Mesothelial cell of epicardium (in vitro differentiated cells): ENCODE data around the gene DUSP8. TPM values are rescaled to one million over a fixed set of nuclear protein-coding genes. Genes with fewer than 3 reads are reported as not detected.

Source experiments
- DNase-seq, 2 experiments: peaks; one replicate each; pipeline ENCODE4 v3.0.0; 2021; ENCODE audit warnings: low spot score in 2 of 2; ENCODE audit not compliant: unreplicated experiment in 2 of 2
- H3K27ac Mint-ChIP-seq: 2 replicates; pipeline ENCODE4 v1.8.0; 2021; ENCODE audit warnings: mixed read lengths
- H3K27me3 Mint-ChIP-seq: 2 replicates; pipeline ENCODE4 v1.8.0; 2021; ENCODE audit warnings: low read depth, mixed read lengths
- H3K36me3 Mint-ChIP-seq: 2 replicates; pipeline ENCODE4 v1.8.0; 2021; ENCODE audit warnings: mixed read lengths
- H3K4me1 Mint-ChIP-seq: 2 replicates; pipeline ENCODE4 v1.8.0; 2021; ENCODE audit warnings: mixed read lengths
- H3K4me3 Mint-ChIP-seq: 2 replicates; pipeline ENCODE4 v1.8.0; 2021; ENCODE audit warnings: mild to moderate bottlenecking, moderate library complexity, mixed read lengths
- H3K9me3 Mint-ChIP-seq: 2 replicates; pipeline ENCODE4 v1.8.0; 2021; ENCODE audit warnings: mixed read lengths
- CTCF ChIP-seq: fragments of 200-600 bp; sonication (generic); IDR thresholded peaks from one replicate; pipeline ENCODE4 v1.5.0; 2021; ENCODE audit warnings: antibody characterized with exemption; ENCODE audit not compliant: unreplicated experiment
- total RNA-seq: library from RNA; stranded (reverse); gene quantifications from 3 replicates; pipeline ENCODE4 v1.2.1, GENCODE V29; 2021

Gene DUSP8
- total RNA-seq, 1 donor from 2014 or later: 9.1 TPM

GRCh38 chr11:1520663-1521267 lies 51.3 kb downstream of the DUSP8 start:
- H3K27me3 Mint-ChIP-seq: no peaks in the 10 kb centered on the region
- no peak for TF ChIP-seq CTCF
- H3K36me3 Mint-ChIP-seq: no peaks in the 10 kb centered on the region
- no peak for DNase-seq
- H3K9me3 Mint-ChIP-seq: no peaks in the 10 kb centered on the region
- no peak overlapping the region for H3K4me3 Mint-ChIP-seq
- H3K27ac Mint-ChIP-seq: no peak overlapping the region
- H3K4me1 Mint-ChIP-seq: peaks cover 5% of the 10 kb centered on the region

GRCh38 chr11:1520209-1520662 lies 51.8 kb downstream of the DUSP8 start:
- Mint-ChIP-seq H3K4me3 (no peak overlapping the region), H3K4me1 (peaks cover 7% of the 10 kb centered on the region), H3K36me3 (no peaks in the 10 kb centered on the region), H3K9me3 (no peaks in the 10 kb centered on the region), H3K27me3 (no peaks in the 10 kb centered on the region), H3K27ac (no peak overlapping the region)
- DNase-seq: no peak
- TF ChIP-seq CTCF: no peak

- no peak overlapping the region for H3K4me3 Mint-ChIP-seq
- DNase-seq: no peak
- no peak for TF ChIP-seq CTCF
- no peaks in the 10 kb centered on the region for H3K27me3 Mint-ChIP-seq
- no peak overlapping the region for H3K27ac Mint-ChIP-seq
- peaks cover 8% of the 10 kb centered on the region for H3K4me1 Mint-ChIP-seq
- no peaks in the 10 kb centered on the region for H3K36me3 Mint-ChIP-seq
- H3K9me3 Mint-ChIP-seq: no peaks in the 10 kb centered on the region
Measured at GRCh38 chr11:1519028-1520010, 52.8 kb downstream of the DUSP8 start.

- no peak overlapping the region for H3K27ac Mint-ChIP-seq
- no peak for DNase-seq
- H3K36me3 Mint-ChIP-seq: no peaks in the 10 kb centered on the region
- peaks cover 8% of the 10 kb centered on the region for H3K4me1 Mint-ChIP-seq
- TF ChIP-seq CTCF: no peak
- H3K9me3 Mint-ChIP-seq: no peaks in the 10 kb centered on the region
- H3K4me3 Mint-ChIP-seq: no peak overlapping the region
- H3K27me3 Mint-ChIP-seq: no peaks in the 10 kb centered on the region
Measured at GRCh38 chr11:1518301-1518700, 53.8 kb downstream of the DUSP8 start.

- no peaks in the 10 kb centered on the region for H3K36me3 Mint-ChIP-seq
- no peak overlapping the region for H3K4me3 Mint-ChIP-seq
- H3K9me3 Mint-ChIP-seq: no peaks in the 10 kb centered on the region
- no peak for DNase-seq
- H3K27me3 Mint-ChIP-seq: no peaks in the 10 kb centered on the region
- no peak overlapping the region for H3K27ac Mint-ChIP-seq
- no peak for TF ChIP-seq CTCF
- H3K4me1 Mint-ChIP-seq: peaks cover 5% of the 10 kb centered on the region
Measured at GRCh38 chr11:1517117-1518005, 54.7 kb downstream of the DUSP8 start.
